Measurements from ENCODE around the gene SF3B4. TPM values are rescaled to one million over a fixed set of nuclear protein-coding genes. Genes with fewer than 3 reads are reported as not detected.
"Not testable (repeated sequence)": the region's sequence is repeated elsewhere in the genome, so short reads cannot be mapped to it uniquely, and the experiment has no call there.

SF3B4 gene
- total and polyA plus RNA-seq, 2 experiments from 2014 or later = 18.1 to 75.8 TPM

DNA sequence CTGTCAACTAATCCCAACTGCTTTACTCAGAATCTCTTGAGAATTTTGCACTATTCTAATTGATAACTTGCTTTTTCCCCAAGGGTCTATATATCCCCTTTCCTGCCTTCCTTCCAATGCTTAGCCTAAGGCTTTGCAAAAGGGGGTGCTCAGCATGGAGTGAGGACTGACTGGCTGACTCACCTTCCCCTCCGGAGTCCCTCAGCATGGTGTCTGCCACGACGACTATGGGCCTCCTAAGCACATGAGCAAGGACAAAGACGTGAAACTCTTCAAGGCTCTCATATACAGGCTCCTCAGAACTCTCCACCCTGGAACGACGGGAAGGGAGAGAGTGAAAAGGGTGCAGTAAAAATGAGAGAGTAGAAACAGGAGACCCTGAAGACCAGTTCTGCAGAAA, 22.3 kb upstream of the SF3B4 start:
- peaks cover 33% of the 10 kb centered on the region for H3K36me3 ChIP-seq
- no peak for DNase-seq (ENCODE audit: low read depth in 1 of 2, low spot score in 1 of 2)
- H3K4me3 ChIP-seq = no peak overlapping the region
- H3K27ac ChIP-seq = no peak overlapping the region
- H3K9me3 ChIP-seq (ENCODE audit: low read depth) = no peaks in the 10 kb centered on the region
- H3K4me1 ChIP-seq (ENCODE audit: low read depth) = no peaks in the 10 kb centered on the region
- no peaks in the 10 kb centered on the region for H3K27me3 ChIP-seq
- TF ChIP-seq, protein P1, sequence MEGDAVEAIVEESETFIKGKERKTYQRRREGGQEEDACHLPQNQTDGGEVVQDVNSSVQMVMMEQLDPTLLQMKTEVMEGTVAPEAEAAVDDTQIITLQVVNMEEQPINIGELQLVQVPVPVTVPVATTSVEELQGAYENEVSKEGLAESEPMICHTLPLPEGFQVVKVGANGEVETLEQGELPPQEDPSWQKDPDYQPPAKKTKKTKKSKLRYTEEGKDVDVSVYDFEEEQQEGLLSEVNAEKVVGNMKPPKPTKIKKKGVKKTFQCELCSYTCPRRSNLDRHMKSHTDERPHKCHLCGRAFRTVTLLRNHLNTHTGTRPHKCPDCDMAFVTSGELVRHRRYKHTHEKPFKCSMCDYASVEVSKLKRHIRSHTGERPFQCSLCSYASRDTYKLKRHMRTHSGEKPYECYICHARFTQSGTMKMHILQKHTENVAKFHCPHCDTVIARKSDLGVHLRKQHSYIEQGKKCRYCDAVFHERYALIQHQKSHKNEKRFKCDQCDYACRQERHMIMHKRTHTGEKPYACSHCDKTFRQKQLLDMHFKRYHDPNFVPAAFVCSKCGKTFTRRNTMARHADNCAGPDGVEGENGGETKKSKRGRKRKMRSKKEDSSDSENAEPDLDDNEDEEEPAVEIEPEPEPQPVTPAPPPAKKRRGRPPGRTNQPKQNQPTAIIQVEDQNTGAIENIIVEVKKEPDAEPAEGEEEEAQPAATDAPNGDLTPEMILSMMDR (IDR thresholded peaks at IDR 0.05; ENCODE audit: low read depth, low read length) = no peak

DNA sequence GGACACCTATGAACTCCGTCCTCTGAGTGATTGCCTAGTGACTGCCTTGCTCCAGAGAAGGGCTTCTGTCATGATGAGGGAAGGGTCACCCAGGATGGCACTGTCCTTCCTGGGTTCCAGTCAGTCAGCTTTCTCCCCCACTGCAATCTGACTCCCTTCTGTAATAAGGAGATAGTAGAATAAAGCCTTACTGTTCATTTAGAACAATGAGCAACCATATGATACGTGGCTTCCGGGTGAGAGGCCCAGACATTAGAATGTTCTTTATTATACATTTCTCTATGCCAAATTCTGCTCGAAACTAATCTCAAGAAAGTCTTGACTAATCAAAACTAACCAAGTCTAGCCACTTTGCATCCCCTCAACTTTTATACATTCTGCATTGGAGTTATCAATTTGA, 17.6 kb upstream of the SF3B4 start:
- Histone ChIP-seq H3K27ac (no peak overlapping the region), H3K27me3 (no peaks in the 10 kb centered on the region), H3K9me3 (ENCODE audit: low read depth) (no peaks in the 10 kb centered on the region), H3K4me1 (ENCODE audit: low read depth) (no peaks in the 10 kb centered on the region), H3K4me3 (no peak overlapping the region), H3K36me3 (peaks cover 41% of the 10 kb centered on the region)
- DNase-seq (ENCODE audit: low read depth in 1 of 2, low spot score in 1 of 2) = no peak
- TF ChIP-seq, protein P1 (IDR thresholded peaks at IDR 0.05; ENCODE audit: low read depth, low read length) = no peak

DNA sequence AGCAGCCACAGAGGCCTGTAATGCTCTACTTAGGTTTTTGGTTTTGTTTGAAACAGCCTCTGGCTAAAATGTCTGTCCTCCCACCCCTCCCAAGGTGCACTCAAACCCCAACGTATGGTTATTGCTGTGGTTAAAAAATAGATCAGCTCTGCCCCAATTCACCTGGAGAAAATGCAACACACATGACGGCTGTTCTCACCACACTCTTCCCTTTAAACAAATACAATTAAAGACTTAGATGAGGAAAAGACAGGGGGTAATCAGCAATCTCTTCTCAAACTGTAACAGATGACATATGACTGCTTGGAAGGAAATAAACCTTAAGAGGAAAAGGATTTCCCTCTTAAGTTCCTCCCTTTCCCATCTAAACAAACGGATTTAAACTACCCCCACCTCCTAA, 15.3 kb upstream of the SF3B4 start:
- DNase-seq (ENCODE audit: low read depth in 1 of 2, low spot score in 1 of 2) = no peak
- TF ChIP-seq, protein P1 (IDR thresholded peaks at IDR 0.05; ENCODE audit: low read depth, low read length) = no peak
- H3K27me3 ChIP-seq = no peaks in the 10 kb centered on the region
- no peaks in the 10 kb centered on the region for H3K9me3 ChIP-seq (ENCODE audit: low read depth)
- H3K4me3 ChIP-seq = no peak overlapping the region
- H3K36me3 ChIP-seq = peaks cover 27% of the 10 kb centered on the region
- peak overlapping the region; percentile 65 for H3K27ac ChIP-seq
- H3K4me1 ChIP-seq (ENCODE audit: low read depth) = peaks cover 11% of the 10 kb centered on the region

DNA sequence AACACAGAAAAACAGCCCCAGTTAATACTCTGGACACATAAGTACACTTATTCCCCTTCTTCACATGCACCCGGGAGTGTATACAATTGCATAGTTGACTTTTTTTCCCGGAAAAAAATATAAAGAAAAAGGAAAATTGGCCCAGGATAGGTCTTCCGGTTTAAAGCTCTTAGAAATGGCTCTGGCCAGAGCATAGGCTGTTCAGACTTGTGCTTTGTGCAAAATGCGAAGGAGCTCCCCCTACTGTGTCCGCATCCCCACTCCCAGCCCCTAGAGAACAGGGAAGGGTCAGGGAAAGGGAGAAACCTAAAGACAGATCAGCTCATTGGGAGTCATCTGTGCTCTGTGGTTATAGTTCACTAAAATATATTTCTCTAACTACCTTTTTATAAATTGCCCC, 14.6 kb upstream of the SF3B4 start:
- Histone ChIP-seq H3K36me3 (peaks cover 21% of the 10 kb centered on the region), H3K27ac (peak overlapping the region; percentile 65)
- DNase-seq (ENCODE audit: low read depth in 1 of 2, low spot score in 1 of 2) = peak; percentile 62 to 72

DNA sequence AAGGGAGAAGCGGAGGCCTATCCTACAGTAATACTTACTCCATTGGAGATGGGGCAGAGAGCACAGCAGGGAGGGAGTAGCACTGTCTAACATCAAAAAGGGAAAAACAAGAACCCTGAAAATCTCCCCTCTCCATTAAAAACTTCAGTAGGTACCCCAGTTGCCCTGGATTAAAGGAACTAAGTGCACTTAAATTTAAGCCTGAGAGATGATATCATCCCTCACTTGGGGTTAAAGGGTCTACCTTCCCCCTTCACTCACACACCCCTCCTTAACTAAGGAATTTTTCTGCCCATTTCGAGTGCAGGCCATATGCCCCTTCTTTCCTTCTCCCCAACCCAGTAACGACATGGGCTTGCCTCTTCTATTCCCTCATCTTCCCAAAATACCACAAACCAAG, 12.8 kb upstream of the SF3B4 start:
- Histone ChIP-seq H3K4me1 (ENCODE audit: low read depth) (peaks cover 23% of the 10 kb centered on the region), H3K27ac (no peak overlapping the region), H3K36me3 (peaks cover 13% of the 10 kb centered on the region), H3K9me3 (ENCODE audit: low read depth) (no peaks in the 10 kb centered on the region), H3K27me3 (no peaks in the 10 kb centered on the region), H3K4me3 (no peak overlapping the region)
- TF ChIP-seq, protein P1 (IDR thresholded peaks at IDR 0.05; ENCODE audit: low read depth, low read length) = no peak
- no peak for DNase-seq (ENCODE audit: low read depth in 1 of 2, low spot score in 1 of 2)

More for the DNA sequence above, 14.6 kb upstream of the SF3B4 start:
- Histone ChIP-seq H3K4me3 (no peak overlapping the region), H3K27me3 (no peaks in the 10 kb centered on the region), H3K9me3 (ENCODE audit: low read depth) (no peaks in the 10 kb centered on the region), H3K4me1 (ENCODE audit: low read depth) (peaks cover 15% of the 10 kb centered on the region)
- TF ChIP-seq, protein P1 (IDR thresholded peaks at IDR 0.05; ENCODE audit: low read depth, low read length) = peak; percentile 56

DNA sequence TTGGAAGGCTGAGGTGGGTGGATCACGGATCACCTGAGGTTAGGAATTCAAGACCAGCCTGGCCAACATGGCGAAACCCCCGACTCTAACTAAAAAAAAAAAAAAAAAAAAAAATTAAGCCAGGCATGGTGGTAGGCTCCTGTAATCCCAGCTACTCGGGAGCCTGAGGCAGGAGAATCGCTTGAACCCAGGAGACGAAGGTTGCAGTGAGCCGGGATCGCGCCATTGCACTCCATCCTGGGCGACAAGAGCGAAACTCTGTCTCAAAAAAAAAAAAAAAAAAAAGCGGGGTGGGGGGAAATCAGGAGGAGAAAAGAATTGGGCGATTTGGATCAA, 11.0 kb upstream of the SF3B4 start:
- H3K27ac ChIP-seq = peak overlapping the region; percentile 95

More for the DNA sequence above, 11.0 kb upstream of the SF3B4 start:
- H3K9me3 ChIP-seq (ENCODE audit: low read depth); H3K27me3 ChIP-seq; H3K4me3 ChIP-seq; DNase-seq (ENCODE audit: low read depth in 1 of 2, low spot score in 1 of 2); H3K36me3 ChIP-seq: not testable (repeated sequence)
- H3K4me1 ChIP-seq (ENCODE audit: low read depth) = peaks cover 23% of the 10 kb centered on the region
